ENCODE results near the gene KDM6B.
A peak's percentile ranks its signal among the peaks of the same experiment; 100 is the strongest.

KDM6B gene

GRCh38 chr17:7822126-7822525 is 11.9 kb upstream of the KDM6B start:
- DNase-seq, result no peak

GRCh38 chr17:7823581-7824001 is 10.4 kb upstream of the KDM6B start:
- DNase-seq, result no peak

- DNase-seq, result no peak
Observed at GRCh38 chr17:7824021-7824924, 9.7 kb upstream of the KDM6B start.

GRCh38 chr17:7825206-7825990 is 8.6 kb upstream of the KDM6B start:
- no peak for DNase-seq

- no peak for DNase-seq
Observed at GRCh38 chr17:7830616-7831015, 3.4 kb upstream of the KDM6B start.

- DNase-seq, result no peak
Observed at GRCh38 chr17:7831233-7831632, 2.8 kb upstream of the KDM6B start.

GRCh38 chr17:7832431-7832830 is 1.6 kb upstream of the KDM6B start:
- no peak for DNase-seq

- DNase-seq, result no peak
Observed at GRCh38 chr17:7833011-7833794, 814 bp upstream of the KDM6B start.

GRCh38 chr17:7834542-7834956 is 532 bp downstream of the KDM6B start:
- no peak for DNase-seq

- peak; percentile 78 for DNase-seq
Observed at GRCh38 chr17:7834957-7835813, 1.2 kb downstream of the KDM6B start.

GRCh38 chr17:7835814-7836595 is 2.0 kb downstream of the KDM6B start:
- no peak for DNase-seq

- DNase-seq, result peak; percentile 65
Observed at GRCh38 chr17:7836596-7837407, 2.8 kb downstream of the KDM6B start.

- DNase-seq, result no peak
Observed at GRCh38 chr17:7837408-7838088, 3.5 kb downstream of the KDM6B start.

GRCh38 chr17:7838090-7839075 is 4.4 kb downstream of the KDM6B start:
- no peak for DNase-seq

- no peak for DNase-seq
Observed at GRCh38 chr17:7839190-7839875, 5.3 kb downstream of the KDM6B start.

GRCh38 chr17:7839876-7840261 is 5.9 kb downstream of the KDM6B start:
- DNase-seq, result peak; percentile 57

- DNase-seq, result no peak
Observed at GRCh38 chr17:7840441-7840840, 6.4 kb downstream of the KDM6B start.

- DNase-seq, result no peak
Observed at GRCh38 chr17:7840875-7841274, 6.9 kb downstream of the KDM6B start.

Measured in 8988T (cell line).